Stimulated activated CD8-positive, alpha-beta memory T cell treated with anti-CD3 and anti-CD28 coated beads, Interleukin-4, amount 100 ng/mL, for 48 hours (primary cell): ENCODE results near the gene GPR87.

Experiments
- DNase-seq: peaks from one replicate; pipeline ENCODE4 v3.0.0-alpha.2; 2020

Gene GPR87

GRCh38 chr3:151315136-151315535 is 1.5 kb downstream of the GPR87 start:
- DNase-seq, result no peak

DNA sequence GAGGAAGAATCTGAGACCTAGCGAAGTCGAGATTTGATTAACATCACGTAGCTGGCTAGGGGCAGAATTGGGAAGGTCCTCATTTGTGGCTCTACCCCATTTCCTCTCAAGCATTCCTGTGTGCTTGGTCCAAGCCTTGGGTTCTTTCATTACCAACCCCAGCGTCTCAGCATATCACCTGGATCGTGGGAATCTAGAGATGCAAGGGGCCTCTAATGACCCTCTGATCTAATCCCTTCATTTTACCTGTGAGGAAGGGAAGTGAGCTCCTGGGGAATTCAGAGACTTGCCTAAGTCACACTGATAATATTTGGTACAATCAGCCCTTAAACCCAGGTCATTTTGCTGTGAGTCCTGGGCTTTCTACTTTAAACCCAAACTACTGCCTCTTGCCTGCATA is 2.0 kb downstream of the GPR87 start:
- DNase-seq, result no peak

GRCh38 chr3:151314137-151314536 is 2.5 kb downstream of the GPR87 start:
- no peak for DNase-seq

DNA sequence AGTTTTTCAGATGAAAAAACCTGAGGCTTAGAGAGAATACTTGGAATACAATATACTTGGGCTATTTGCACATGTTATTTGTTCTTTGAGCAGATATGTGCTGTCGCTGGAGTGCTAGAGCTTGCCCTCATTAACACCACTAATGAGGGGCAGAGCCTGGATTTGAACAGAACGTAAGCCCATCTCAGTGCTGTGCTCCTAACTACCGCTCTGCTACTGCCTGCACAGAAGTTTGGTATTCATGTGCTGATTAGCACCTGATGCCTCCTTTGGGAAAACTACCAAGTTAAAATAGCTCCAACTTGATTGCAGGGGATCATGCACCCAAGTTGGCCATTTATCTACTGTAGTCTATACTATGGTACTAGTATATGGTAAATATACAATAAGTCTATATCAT is 3.6 kb downstream of the GPR87 start:
- DNase-seq, result no peak

DNA sequence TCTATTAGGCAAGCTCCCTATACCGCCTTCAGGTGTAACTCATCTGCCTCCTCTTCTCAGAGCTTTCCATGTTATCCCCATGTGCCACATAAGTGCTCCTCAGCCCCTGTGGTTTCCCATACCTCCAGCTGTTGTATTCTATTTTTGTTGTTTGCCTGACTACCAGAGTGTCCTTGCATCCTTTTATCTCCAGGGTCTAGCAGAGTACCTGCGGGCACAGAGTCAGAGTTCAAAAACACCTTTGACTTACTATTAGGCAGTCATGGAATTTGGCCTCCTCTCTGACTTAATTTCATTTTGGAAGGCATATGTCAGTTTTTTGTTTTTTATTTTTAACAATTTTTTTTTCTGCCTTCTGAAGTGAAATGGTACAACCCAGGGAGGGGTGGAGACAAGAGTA is 7.1 kb downstream of the GPR87 start:
- DNase-seq, result no peak

- no peak for DNase-seq
Measured at GRCh38 chr3:151307583-151308488, 8.8 kb downstream of the GPR87 start.

DNA sequence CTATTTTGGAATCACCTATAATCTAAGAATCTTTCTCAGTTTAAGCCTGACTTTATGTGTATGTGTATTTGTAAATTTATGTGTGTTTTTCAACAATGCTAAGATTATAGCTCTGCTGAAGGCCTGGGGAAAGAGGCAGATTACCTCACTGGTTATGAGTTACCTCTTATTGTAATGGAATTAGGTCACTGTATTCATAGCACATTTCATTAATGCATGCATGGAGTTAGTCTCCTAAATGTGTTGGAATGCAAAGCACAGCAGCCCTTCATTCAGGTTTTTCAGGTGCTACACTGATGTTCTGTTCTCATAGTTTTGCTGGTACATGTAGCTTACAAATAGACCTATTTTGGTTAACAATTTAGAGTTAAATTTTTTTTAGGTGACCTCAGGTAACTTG is 9.5 kb downstream of the GPR87 start:
- DNase-seq, result no peak

DNA sequence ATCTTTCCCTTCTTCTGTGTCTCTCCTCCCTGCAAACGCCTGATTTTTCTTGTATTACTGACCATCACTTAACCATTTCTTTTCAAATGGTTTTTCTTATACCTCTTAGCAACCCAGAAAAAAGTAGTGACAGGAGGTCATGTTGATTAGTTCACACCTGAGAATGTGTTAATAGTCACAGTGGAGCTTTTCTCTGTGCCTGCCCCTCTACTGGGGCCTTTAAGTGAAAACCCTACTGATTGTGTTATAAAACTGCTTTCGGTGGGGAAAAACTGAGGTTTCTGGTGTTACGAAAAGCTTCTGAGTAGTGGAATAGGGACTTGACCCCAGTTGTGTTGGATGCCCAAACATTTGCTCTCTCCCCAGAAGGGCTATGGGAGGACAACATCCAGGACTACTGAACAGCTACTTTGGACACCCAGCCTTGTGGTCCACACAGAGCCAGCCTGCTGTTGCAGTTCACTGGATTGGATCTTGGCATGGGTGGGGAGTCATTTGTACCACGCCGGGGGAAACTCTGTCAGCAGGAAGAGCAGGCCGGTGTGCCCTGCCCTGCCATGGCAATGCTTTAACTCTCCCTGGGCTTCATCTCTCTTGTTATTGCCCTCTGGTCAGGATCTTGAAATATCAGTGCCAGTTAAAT is 10.3 kb downstream of the GPR87 start:
- DNase-seq, result peak; percentile 40

DNA sequence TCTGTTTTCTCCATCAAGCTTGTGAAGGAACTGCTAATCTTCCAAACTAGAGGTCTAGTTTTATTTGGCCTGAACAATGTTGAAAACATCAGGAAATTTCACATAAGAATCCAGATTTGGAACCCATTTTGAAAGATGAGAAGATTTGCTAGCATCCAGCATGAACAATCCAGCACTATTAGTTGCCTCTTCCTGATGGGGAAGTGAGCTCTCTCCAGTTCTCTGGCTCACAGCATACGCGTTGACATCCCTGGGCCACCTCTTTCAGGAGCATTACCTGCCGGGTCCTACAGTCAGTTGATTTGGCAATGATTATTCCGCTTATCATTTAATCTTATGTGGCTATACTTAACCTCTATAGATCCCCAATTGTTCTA is 10.9 kb downstream of the GPR87 start:
- DNase-seq, result no peak

DNA sequence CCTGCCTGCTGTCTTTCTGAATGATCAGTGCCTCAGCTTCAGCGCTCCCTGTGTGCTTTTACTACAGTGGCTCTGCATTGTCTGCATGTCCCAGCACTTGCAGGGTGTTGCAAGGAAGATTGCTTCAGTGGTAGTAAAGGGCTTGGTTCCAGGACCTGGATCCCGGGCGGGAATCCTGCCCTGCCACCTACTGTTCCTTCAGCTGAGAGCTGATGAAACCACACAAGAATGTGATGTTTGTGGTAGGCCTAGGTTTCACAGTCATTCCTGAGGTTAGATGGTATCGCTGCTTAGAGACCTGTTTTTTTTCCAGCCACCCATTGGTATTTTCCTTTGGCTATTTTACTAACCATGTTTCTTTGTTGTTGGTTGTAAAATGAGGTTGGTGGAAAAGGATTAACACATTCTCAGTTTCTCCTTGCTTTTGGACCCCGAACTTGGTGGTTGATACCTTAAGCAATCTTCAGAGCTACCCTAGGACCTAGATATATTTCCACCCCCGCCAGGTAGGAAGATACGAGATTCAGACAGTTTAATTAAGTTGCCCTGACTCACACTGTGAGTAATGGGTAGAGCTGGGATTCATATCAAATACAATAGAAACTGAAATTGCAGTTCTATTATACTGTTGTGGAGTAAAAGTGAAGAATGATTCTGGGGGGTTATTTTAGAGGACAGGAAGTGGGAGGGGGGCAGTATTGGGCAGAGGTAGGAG is 11.4 kb downstream of the GPR87 start:
- peak; percentile 62 for DNase-seq

GRCh38 chr3:151303751-151304150 is 12.9 kb downstream of the GPR87 start:
- peak; percentile 46 for DNase-seq

DNA sequence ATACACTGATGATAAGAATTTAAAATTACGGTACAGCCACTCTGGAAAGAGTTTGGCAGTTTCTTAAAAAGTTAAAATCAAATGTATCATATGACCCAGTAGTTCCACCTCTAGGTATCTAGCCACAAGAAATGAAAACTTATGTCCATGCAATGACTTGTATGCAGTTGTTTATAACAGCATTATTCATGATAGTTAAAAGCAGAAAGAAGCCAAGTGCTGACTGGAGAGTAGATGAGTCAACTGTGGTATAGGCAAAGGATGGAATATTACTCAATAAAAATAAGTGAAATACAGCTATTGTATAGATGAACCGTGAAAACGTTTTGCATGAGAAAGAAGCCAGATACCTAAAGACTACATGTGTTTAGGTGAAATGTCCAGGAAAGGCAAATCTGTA is 14.8 kb downstream of the GPR87 start:
- DNase-seq, result no peak

- no peak for DNase-seq
Measured at GRCh38 chr3:151300539-151300938, 16.1 kb downstream of the GPR87 start.

DNA sequence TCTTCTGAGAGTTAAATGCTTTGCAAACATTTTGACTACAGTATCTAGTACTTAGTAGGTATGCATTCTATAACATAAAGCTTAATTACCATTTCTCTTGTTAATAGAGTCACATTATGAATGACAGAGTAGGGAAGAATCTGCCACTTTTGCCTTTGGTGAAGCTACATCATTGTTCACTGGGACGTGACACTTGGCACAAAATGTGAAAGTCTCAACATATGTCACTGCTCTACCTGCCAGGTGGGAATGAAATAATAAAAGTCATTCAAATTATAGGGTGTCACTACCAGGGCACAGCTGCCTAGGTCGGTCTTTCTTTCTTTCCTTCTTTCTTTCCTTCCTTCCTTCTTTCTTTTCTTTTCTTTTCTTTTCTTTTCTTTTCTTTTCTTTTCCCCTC is 17.6 kb downstream of the GPR87 start:
- no peak for DNase-seq

DNA sequence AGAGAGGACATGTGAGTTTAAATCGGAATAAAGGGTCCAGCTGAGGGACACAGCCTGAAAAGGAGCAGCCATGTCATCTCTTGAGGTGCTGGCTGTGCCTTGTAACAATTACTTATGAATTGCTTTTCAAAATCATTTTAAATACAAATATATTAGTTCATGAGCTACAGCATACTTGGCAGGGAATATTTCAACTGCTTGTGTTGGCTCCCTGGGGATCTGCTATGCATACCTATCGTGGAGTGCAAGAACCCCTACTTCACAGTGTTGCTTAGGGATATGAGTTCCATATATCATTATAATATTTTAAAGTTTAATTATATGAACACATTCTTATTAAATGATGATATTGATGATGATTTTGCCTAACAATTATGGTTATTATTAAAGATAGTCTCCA is 19.2 kb downstream of the GPR87 start:
- DNase-seq, result no peak

DNA sequence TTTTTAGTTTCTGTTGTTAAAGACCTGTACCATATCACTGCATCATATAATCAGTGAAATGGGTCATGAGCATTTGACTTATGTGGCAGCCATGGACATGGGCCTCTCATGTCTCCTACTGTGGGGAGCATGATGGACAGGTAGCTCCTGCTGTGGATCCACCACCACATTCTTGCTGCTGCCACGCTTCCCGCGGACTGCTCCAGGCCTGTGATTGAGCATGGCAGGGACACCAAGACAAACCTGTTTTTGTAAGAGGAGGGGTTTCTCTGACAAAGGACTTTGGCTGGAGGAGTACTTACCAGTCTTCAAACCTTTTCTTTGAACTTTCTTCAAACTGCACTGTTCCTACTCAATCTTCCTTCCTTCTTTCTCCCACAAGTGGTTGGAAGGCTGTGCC is 20.4 kb downstream of the GPR87 start:
- no peak for DNase-seq

DNA sequence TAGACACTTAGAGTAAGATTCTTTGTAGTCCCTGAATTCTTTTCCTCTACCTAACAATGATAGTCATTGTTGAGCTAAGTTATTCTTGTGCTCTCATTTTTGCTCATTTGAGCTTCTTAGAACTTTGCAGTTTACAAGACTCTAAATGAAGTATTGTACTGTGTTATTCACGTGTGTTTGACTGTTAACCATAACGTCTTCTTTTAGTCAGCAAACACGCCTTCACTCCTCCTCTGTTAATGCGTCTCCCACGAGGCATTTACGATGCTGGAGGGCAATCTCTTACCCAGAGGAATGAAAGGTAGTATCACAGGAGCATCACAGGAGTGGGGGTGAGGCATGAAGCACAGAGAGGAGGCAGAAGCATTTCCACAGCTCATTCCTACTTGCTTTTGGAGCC is 23.5 kb downstream of the GPR87 start:
- DNase-seq, result no peak

DNA sequence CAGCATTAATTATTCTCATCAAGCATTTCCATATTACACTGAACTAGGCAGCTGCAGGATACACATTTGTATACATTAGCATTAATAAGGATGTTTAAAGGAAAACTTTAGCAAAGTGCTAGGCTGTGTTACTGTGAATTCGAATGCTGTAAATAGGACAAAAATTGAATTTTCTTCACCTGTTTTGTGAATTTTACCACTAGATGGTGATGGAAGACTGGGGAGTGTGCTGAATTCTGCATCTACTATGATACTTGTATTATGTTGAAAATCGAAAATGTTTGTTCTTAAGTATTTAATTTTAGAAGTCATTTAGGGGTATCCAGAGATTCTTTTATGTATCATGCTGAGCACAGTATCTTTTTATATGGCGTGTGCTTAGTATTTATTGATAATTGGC is 25.9 kb downstream of the GPR87 start:
- DNase-seq, result no peak

- no peak for DNase-seq
Measured at GRCh38 chr3:151289445-151289844, 27.2 kb downstream of the GPR87 start.

GRCh38 chr3:151285940-151286339 is 30.7 kb downstream of the GPR87 start:
- no peak for DNase-seq

- no peak for DNase-seq
Measured at GRCh38 chr3:151283907-151284461, 32.6 kb downstream of the GPR87 start.

- DNase-seq, result no peak
Measured at GRCh38 chr3:151283387-151283786, 33.2 kb downstream of the GPR87 start.

DNA sequence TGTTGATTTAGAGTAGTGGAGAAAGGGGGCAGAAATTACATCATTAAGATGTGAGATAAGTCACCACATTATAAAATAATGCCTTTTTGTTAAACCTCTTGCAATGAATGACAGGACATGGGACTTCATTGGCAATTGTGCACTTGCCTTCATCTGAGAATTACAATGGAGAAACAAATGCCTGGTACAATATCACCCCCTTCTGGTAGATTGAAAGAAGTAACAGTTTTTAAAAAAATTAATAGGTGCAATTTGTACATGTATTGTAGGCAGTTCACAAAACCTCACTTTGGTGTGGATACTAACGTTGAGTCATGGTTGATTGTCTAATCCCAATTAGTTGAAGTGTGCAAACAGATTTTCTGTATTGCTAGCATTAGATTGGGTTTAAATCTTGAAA is 33.7 kb downstream of the GPR87 start:
- DNase-seq, result no peak
